A673 (cell line): ENCODE data around the gene CCDC110. TPM values are rescaled to one million over a fixed set of nuclear protein-coding genes. Genes with fewer than 3 reads are reported as not detected.

ENCODE experiments used
- BruUV-seq: library from RNA; stranded (reverse); fragments of 400-500 nt; replicated peaks from 2 replicates; lab custom pipeline; 2021; lab: Mats Ljungman, UMichigan
- CTCF ChIA-PET: fragments of 300-600 bp; sonication (Branson Sonifier 250); formaldehyde crosslinking; loops from one replicate; lab custom pipeline; 2022; ENCODE audit warnings: antibody characterized with exemption; lab: Charles Lee
- POLR2A ChIA-PET: fragments of 300-600 bp; sonication (Branson Sonifier 250); formaldehyde crosslinking; loops from one replicate; lab custom pipeline; 2022; ENCODE audit warnings: antibody characterized with exemption; ENCODE audit not compliant: low non-redundant PET; lab: Charles Lee
- DNase-seq: peaks from one replicate; pipeline ENCODE4 v3.0.0-alpha.2; 2015; ENCODE audit warnings: low spot score
- H3K27ac ChIP-seq: fragments of 200-600 bp; sonication (generic); 2 replicates; pipeline ENCODE4 v1.5.1; 2016; ENCODE audit warnings: mixed run types, low read depth, mild to moderate bottlenecking, mixed read lengths, antibody characterized with exemption, low read length; ENCODE audit not compliant: poor library complexity, severe bottlenecking
- H3K27me3 ChIP-seq: fragments of 200-600 bp; sonication (generic); replicated peaks from 2 replicates; pipeline ENCODE4 v1.6.1; 2017; ENCODE audit warnings: mixed run types, low read depth, mild to moderate bottlenecking, mixed read lengths, antibody characterized with exemption, low read length; ENCODE audit not compliant: insufficient read depth, poor library complexity
- H3K36me3 ChIP-seq: fragments of 200-600 bp; sonication (generic); 2 replicates; pipeline ENCODE4 v1.6.1; 2016; ENCODE audit warnings: mixed run types, mild to moderate bottlenecking, mixed read lengths, antibody characterized with exemption, low read length; ENCODE audit not compliant: insufficient read depth, poor library complexity, severe bottlenecking
- H3K4me1 ChIP-seq: fragments of 200-600 bp; sonication (generic); 2 replicates; pipeline ENCODE4 v1.6.1; 2017; ENCODE audit warnings: mixed run types, mild to moderate bottlenecking, mixed read lengths, antibody characterized with exemption, low read length; ENCODE audit not compliant: insufficient read depth, poor library complexity, severe bottlenecking
- H3K4me3 ChIP-seq: fragments of 200-600 bp; sonication (generic); 2 replicates; pipeline ENCODE4 v1.5.1; 2016; ENCODE audit warnings: low read depth, mixed run types, mild to moderate bottlenecking, mixed read lengths, low read length; ENCODE audit not compliant: poor library complexity, severe bottlenecking
- H3K9me3 ChIP-seq: fragments of 200-600 bp; sonication (generic); 2 replicates; pipeline ENCODE4 v1.6.1; 2016; ENCODE audit warnings: mixed run types, low read depth, mild to moderate bottlenecking, mixed read lengths, antibody characterized with exemption, low read length; ENCODE audit not compliant: poor library complexity, severe bottlenecking
- EZH2 ChIP-seq: fragments of 200-600 bp; sonication (generic); IDR thresholded peaks from 2 replicates; pipeline ENCODE4 v1.6.1; 2017; ENCODE audit warnings: borderline replicate concordance, low read depth, mild to moderate bottlenecking, mixed read lengths, antibody characterized with exemption, low read length; ENCODE audit not compliant: poor library complexity, severe bottlenecking
- intact Hi-C: fragments of 100-400 bp; cut with micrococcal nuclease; formaldehyde crosslinking; loops from one replicate; pipeline ENCODE4 v1.10.0; 2022; ENCODE audit not compliant: unreplicated experiment
- total RNA-seq: library from RNA; stranded (reverse); gene quantifications from 2 replicates; pipeline ENCODE4 v1.2.3, GENCODE V29; 2021
- TF ChIP-seq, protein P1 (sequence below): fragments of 300-800, 200-600 bp; sonication (generic); conservative IDR thresholded peaks from 2 replicates; pipeline ENCODE4 v1.5.1; 2017; ENCODE audit warnings: low read depth, mild to moderate bottlenecking, antibody characterized with exemption, low read length, moderate library complexity, mixed read lengths

The CCDC110 gene
- total RNA-seq, 1 experiment from 2014 or later = not detected

DNA sequence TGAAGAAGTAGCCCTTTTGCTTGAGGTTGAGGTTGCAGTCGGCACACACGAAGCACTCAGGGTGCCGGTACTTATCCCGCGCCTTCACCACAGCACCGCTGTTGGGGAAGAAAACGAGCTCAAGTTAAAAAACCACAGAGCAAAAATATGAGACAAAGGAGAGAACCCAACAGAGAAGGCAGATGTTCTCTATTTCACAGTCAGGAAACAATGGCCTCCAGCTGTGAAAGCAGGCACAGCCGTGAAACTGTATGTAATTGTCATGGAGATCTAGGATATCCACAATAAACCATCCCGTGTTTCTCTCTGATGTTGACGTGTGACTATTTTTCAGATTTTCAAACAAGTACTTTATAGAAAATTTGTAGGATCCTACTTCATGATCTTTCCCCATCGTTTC lies 30.9 kb upstream of the CCDC110 start:
- CTCF ChIA-PET = no interaction called here
- Histone ChIP-seq H3K9me3 (no peaks in the 10 kb centered on the region), H3K27me3 (no peaks in the 10 kb centered on the region), H3K27ac (no peak overlapping the region), H3K4me1 (no peaks in the 10 kb centered on the region), H3K4me3 (no peak overlapping the region), H3K36me3 (no peaks in the 10 kb centered on the region)
- BruUV-seq = no TSS peak
- intact Hi-C loops = no loop called here
- TF ChIP-seq, protein P1, sequence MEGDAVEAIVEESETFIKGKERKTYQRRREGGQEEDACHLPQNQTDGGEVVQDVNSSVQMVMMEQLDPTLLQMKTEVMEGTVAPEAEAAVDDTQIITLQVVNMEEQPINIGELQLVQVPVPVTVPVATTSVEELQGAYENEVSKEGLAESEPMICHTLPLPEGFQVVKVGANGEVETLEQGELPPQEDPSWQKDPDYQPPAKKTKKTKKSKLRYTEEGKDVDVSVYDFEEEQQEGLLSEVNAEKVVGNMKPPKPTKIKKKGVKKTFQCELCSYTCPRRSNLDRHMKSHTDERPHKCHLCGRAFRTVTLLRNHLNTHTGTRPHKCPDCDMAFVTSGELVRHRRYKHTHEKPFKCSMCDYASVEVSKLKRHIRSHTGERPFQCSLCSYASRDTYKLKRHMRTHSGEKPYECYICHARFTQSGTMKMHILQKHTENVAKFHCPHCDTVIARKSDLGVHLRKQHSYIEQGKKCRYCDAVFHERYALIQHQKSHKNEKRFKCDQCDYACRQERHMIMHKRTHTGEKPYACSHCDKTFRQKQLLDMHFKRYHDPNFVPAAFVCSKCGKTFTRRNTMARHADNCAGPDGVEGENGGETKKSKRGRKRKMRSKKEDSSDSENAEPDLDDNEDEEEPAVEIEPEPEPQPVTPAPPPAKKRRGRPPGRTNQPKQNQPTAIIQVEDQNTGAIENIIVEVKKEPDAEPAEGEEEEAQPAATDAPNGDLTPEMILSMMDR = no peak
- no peak for TF ChIP-seq EZH2
- POLR2A ChIA-PET = no interaction called here
- peak; percentile 40 for DNase-seq

DNA sequence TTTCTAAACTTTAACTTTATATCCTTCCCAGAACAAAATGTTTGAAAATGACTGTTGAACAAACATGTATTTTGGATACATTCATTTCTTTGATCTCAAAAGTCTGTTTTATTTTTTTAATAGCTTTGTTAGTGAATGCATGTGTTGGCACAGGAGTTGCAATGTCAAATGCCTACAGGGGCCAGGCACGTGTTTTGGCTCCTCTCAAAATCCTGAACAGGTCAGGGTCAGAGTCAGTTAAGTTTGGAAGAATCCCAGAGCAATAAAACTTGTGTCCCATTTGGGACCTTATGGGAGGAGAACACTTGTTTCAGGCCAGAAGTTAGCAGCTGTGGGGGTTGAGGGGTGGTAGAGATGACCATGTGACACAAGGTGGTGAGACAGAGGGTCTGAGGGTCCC lies 29.0 kb upstream of the CCDC110 start:
- Histone ChIP-seq H3K9me3 (no peaks in the 10 kb centered on the region), H3K27ac (no peak overlapping the region), H3K4me3 (no peak overlapping the region), H3K27me3 (no peaks in the 10 kb centered on the region), H3K36me3 (no peaks in the 10 kb centered on the region), H3K4me1 (no peaks in the 10 kb centered on the region)
- POLR2A ChIA-PET = no interaction called here
- TF ChIP-seq EZH2 = no peak
- TF ChIP-seq, protein P1 = no peak
- CTCF ChIA-PET = no interaction called here
- DNase-seq = no peak
- intact Hi-C loops = no loop called here
- BruUV-seq = no TSS peak

DNA sequence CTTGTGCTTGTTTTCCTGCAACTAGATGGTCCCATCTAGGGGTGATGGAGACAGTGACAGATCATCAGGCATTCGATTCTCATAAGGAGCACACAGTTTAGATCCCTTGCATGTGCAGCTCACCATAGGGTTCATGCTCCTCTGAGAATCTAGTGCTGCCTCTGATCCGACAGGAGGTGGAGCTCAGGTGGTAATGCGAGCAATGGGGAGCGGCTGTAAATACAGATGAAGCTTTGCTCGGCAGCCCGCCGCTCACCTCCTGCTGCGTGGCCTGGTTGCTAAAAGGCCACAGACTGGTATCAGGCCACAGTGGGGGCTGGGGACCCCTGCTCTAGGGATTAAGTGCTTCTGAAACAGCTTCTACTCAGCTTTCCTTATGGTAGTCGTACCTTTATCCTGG lies 28.5 kb upstream of the CCDC110 start:
- Histone ChIP-seq H3K9me3 (no peaks in the 10 kb centered on the region), H3K4me1 (no peaks in the 10 kb centered on the region), H3K4me3 (no peak overlapping the region), H3K27ac (no peak overlapping the region), H3K27me3 (no peaks in the 10 kb centered on the region), H3K36me3 (no peaks in the 10 kb centered on the region)
- POLR2A ChIA-PET = no interaction called here
- intact Hi-C loops = no loop called here
- DNase-seq = no peak
- no TSS peak for BruUV-seq
- CTCF ChIA-PET = no interaction called here
- no peak for TF ChIP-seq EZH2
- TF ChIP-seq, protein P1 = no peak
